H1 (cell line): ENCODE results near the gene MBNL1. TPM values are rescaled to one million over a fixed set of nuclear protein-coding genes. Genes with fewer than 3 reads are reported as not detected.

Experiments used
- CTCF ChIA-PET: fragments of 300-600 bp; sonication (Branson Sonifier 250); formaldehyde crosslinking; loops from one replicate; lab custom pipeline; 2021; ENCODE audit not compliant: partially characterized antibody; lab: Charles Lee
- POLR2A ChIA-PET: fragments of 300-600 bp; sonication (Branson Sonifier 250); formaldehyde crosslinking; loops from one replicate; lab custom pipeline; 2021; ENCODE audit warnings: inconsistent platforms; ENCODE audit not compliant: partially characterized antibody; lab: Charles Lee
- DNase-seq, 2 experiments: peaks; one replicate each; pipeline versions ENCODE4 v3.0.0 to v3.0.0-alpha.2; 2010 to 2022; ENCODE audit warnings: low spot score in 2 of 2, low read depth in 1 of 2, mixed read lengths in 1 of 2
- FAIRE-seq: peaks from 2 replicates; lab custom pipeline; 2011; peaks lifted over from hg19 to GRCh38; lab: Jason Lieb, UNC
- H2AFZ ChIP-seq: 2 replicates; pipeline ENCODE4 v1.8.1; 2012; ENCODE audit warnings: low read length, inconsistent platforms
- H2AK5ac ChIP-seq: 2 replicates; pipeline ENCODE4 v1.6.1; 2013; ENCODE audit warnings: low read depth, low read length
- H2BK120ac ChIP-seq: replicated peaks from 2 replicates; pipeline ENCODE3; 2013; ENCODE audit warnings: low read depth, low read length, inconsistent platforms
- H2BK12ac ChIP-seq: 2 replicates; pipeline ENCODE4 v1.6.1; 2013; ENCODE audit warnings: low read depth, low read length
- H2BK15ac ChIP-seq: 2 replicates; pipeline ENCODE4 v1.6.1; 2013; ENCODE audit warnings: low read length
- H2BK20ac ChIP-seq: 2 replicates; pipeline ENCODE4 v1.6.1; 2013; ENCODE audit warnings: low read length
- H2BK5ac ChIP-seq: 2 replicates; pipeline ENCODE4 v1.6.1; 2013; ENCODE audit warnings: low read depth, low read length
- H3K14ac ChIP-seq: 2 replicates; pipeline ENCODE4 v1.6.1; 2013; ENCODE audit warnings: inconsistent platforms; ENCODE audit not compliant: insufficient read length
- H3K18ac ChIP-seq: 2 replicates; pipeline ENCODE4 v1.6.1; 2013; ENCODE audit warnings: low read length; ENCODE audit errors: extremely low read depth
- H3K23ac ChIP-seq: 2 replicates; pipeline ENCODE4 v1.6.1; 2013; ENCODE audit warnings: inconsistent platforms; ENCODE audit not compliant: insufficient read length
- H3K23me2 ChIP-seq: 2 replicates; pipeline ENCODE4 v1.6.1; 2013; ENCODE audit warnings: low read depth, low read length
- H3K27ac ChIP-seq: 2 replicates; pipeline ENCODE4 v1.6.1; 2011; ENCODE audit warnings: low read depth, low read length, inconsistent platforms
- H3K27me3 ChIP-seq, 4 experiments: replicated peaks in 1 of 4; 1 replicate in 1 of 4; 2 replicates in 3 of 4; pipeline versions ENCODE4 v1.6.1 to v1.8.1; 2011 to 2013; ENCODE audit warnings: low read length in 3 of 4, mild to moderate bottlenecking in 3 of 4, inconsistent platforms in 2 of 4, mixed read lengths in 2 of 4, moderate library complexity in 1 of 4; ENCODE audit not compliant: control insufficient read depth in 3 of 4, insufficient read depth in 3 of 4; ENCODE audit errors: extremely low read depth in 1 of 4
- H3K36me3 ChIP-seq, 4 experiments: 2 replicates each; pipeline versions ENCODE4 v1.6.1 to v1.8.1; 2011 to 2013; ENCODE audit warnings: mild to moderate bottlenecking in 4 of 4, low read length in 3 of 4, moderate library complexity in 2 of 4, control low read depth in 1 of 4, inconsistent platforms in 1 of 4; ENCODE audit not compliant: insufficient read depth in 4 of 4, control insufficient read depth in 2 of 4
- H3K4ac ChIP-seq: replicated peaks from 2 replicates; pipeline ENCODE3; 2013; ENCODE audit warnings: low read length, low read depth, mixed read lengths, inconsistent platforms; ENCODE audit not compliant: insufficient read length
- H3K4me1 ChIP-seq, 4 experiments: replicated peaks in 1 of 4; 1 replicate in 1 of 4; 2 replicates in 3 of 4; pipeline versions ENCODE4 v1.6.1 to v1.8.1; 2011 to 2013; ENCODE audit warnings: low read length in 3 of 4, inconsistent platforms in 2 of 4, mixed read lengths in 1 of 4; ENCODE audit not compliant: insufficient read depth in 4 of 4, control insufficient read depth in 3 of 4
- H3K4me2 ChIP-seq, 2 experiments: 2 replicates each; pipeline versions ENCODE4 v1.6.1 to v1.8.1; 2011 to 2013; ENCODE audit warnings: low read depth in 2 of 2, low read length in 2 of 2, control low read depth in 1 of 2, inconsistent platforms in 1 of 2, mild to moderate bottlenecking in 1 of 2; ENCODE audit not compliant: insufficient read depth in 1 of 2
- H3K4me3 ChIP-seq, 4 experiments: fragments of 200-600, 300-600 bp in 1 of 4; sonication (generic), shearing (Covaris generic), sonication (Bioruptor Twin) in 1 of 4; 2 replicates each; pipeline versions ENCODE4 v1.5.1 to v1.8.1; 2011 to 2016; ENCODE audit warnings: low read length in 4 of 4, low read depth in 3 of 4, control low read depth in 2 of 4, inconsistent platforms in 2 of 4, mild to moderate bottlenecking in 2 of 4, mixed read lengths in 1 of 4, moderate library complexity in 1 of 4; ENCODE audit not compliant: insufficient read depth in 2 of 4; ENCODE audit errors: extremely low read depth in 1 of 4
- H3K56ac ChIP-seq: replicated peaks from 2 replicates; pipeline ENCODE3; 2013; ENCODE audit warnings: low read depth, mild to moderate bottlenecking, mixed read lengths, low read length, inconsistent platforms; ENCODE audit not compliant: insufficient read length
- H3K79me1 ChIP-seq: 2 replicates; pipeline ENCODE4 v1.6.1; 2013; ENCODE audit warnings: low read depth, low read length, control low read depth
- H3K79me2 ChIP-seq, 2 experiments: 2 replicates each; pipeline versions ENCODE4 v1.6.1 to v1.8.1; 2012 to 2013; ENCODE audit warnings: low read length in 2 of 2, mild to moderate bottlenecking in 2 of 2, inconsistent platforms in 1 of 2; ENCODE audit not compliant: insufficient read depth in 2 of 2, control insufficient read depth in 1 of 2
- H3K9ac ChIP-seq, 4 experiments: replicated peaks in 1 of 4; 1 replicate in 1 of 4; 2 replicates in 3 of 4; pipeline versions ENCODE4 v1.6.1 to v1.8.1; 2011 to 2013; ENCODE audit warnings: low read depth in 3 of 4, low read length in 3 of 4, control low read depth in 2 of 4, mild to moderate bottlenecking in 2 of 4, moderate library complexity in 2 of 4, inconsistent platforms in 1 of 4; ENCODE audit errors: extremely low read depth in 1 of 4
- H3K9me3 ChIP-seq, 2 experiments: 2 replicates each; pipeline versions ENCODE4 v1.6.1 to v1.8.1; 2012 to 2013; ENCODE audit warnings: mild to moderate bottlenecking in 2 of 2, moderate library complexity in 2 of 2, control low read depth in 1 of 2, inconsistent platforms in 1 of 2, low read depth in 1 of 2, low read length in 1 of 2, mixed read lengths in 1 of 2; ENCODE audit not compliant: insufficient read depth in 2 of 2
- H4K20me1 ChIP-seq, 2 experiments: replicated peaks in 1 of 2; 2 replicates each; pipeline versions ENCODE3 to v1.8.1; 2011 to 2013; ENCODE audit warnings: inconsistent platforms in 2 of 2, low read length in 2 of 2, mild to moderate bottlenecking in 1 of 2; ENCODE audit not compliant: insufficient read depth in 2 of 2, control insufficient read depth in 1 of 2
- H4K5ac ChIP-seq: 2 replicates; pipeline ENCODE4 v1.6.1; 2013; ENCODE audit warnings: low read length, low read depth, mixed read lengths, inconsistent platforms; ENCODE audit not compliant: insufficient read length
- H4K8ac ChIP-seq: 2 replicates; pipeline ENCODE4 v1.8.0; 2013; ENCODE audit warnings: mild to moderate bottlenecking, moderate library complexity, low read length, inconsistent platforms; ENCODE audit not compliant: insufficient read depth; ENCODE audit errors: extremely low read depth
- H4K91ac ChIP-seq: replicated peaks from 2 replicates; pipeline ENCODE3; 2013; ENCODE audit warnings: low read length, mixed read lengths, inconsistent platforms; ENCODE audit not compliant: insufficient read length
- CHD1 ChIP-seq: IDR thresholded peaks from 2 replicates; pipeline ENCODE4 v1.6.1; 2012; ENCODE audit warnings: low read depth, low read length, improper control_type of control experiment
- WGBS, 2 experiments: shearing (Covaris generic) in 1 of 2; methylation state at CpG; one replicate each; pipeline versions ENCODE4 v1.1.6 to v1.1.7; 2013 to 2015; ENCODE audit warnings: low lambda C conversion rate in 2 of 2, mixed read lengths in 2 of 2, inconsistent platforms in 1 of 2, low coverage in 1 of 2, missing lambda C conversion rate in 1 of 2; ENCODE audit not compliant: insufficient replicate concordance in 2 of 2, insufficient coverage in 1 of 2, insufficient read length in 1 of 2; ENCODE audit errors: extremely low coverage in 1 of 2, missing lambda C conversion rate in 1 of 2; 5-methylcytosine and 5-hydroxymethylcytosine counted together
- polyA plus RNA-seq, 7 experiments: library from polyadenylated mRNA; depleted of rRNA in 3 of 7; stranded (reverse) in 5 of 7; unstranded in 2 of 7; fragments of >200 nt in 5 of 7; fragments of 200-250 nt in 2 of 7; gene quantifications; 1 replicate in 5 of 7; 2 replicates in 1 of 7; 4 replicates in 1 of 7; pipeline versions ENCODE4 v1.2.1 to v1.2.3, GENCODE V29; 2011 to 2013; ENCODE audit warnings: missing spikeins in 2 of 7, mixed read lengths in 2 of 7
- total RNA-seq: library from RNA; stranded (reverse); fragmentation: NEBNext Ultra II Directional; extraction: Animal tissue kit (Norgen Biotek cat#: 25700); gene quantifications from 2 replicates; pipeline ENCODE4 v1.2.1, GENCODE V29; 2021

MBNL1 gene
- total and polyA plus RNA-seq, 2 of the 8 experiments (the other 6 are each of a cell fraction or from before 2014, with no cell fraction given) = 5.0 to 16.4 TPM

DNA sequence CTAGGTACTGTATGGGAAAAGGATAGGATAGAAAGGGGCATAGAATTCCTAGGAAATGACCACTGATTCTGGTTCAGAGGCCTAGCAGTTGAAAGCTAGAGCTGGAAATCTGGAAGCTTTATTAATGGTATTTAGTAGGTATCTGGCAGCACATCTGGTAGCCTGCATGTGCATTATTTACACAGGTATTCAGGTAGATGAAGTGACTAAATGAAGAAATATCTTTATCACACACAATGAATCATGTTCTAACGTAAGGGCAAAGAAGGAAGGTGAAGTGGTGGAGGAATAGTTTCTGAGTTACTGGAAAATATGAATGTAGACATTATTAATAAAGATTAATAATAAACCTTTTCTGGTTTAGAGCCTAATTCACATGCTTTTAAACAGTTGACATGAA, 119.9 kb downstream of the MBNL1 start:
- H2BK120ac ChIP-seq = no peak overlapping the region
- DNase-seq (no peak), FAIRE-seq (no peak)
- no peaks in the 10 kb centered on the region for H3K79me1 ChIP-seq
- no peaks in the 10 kb centered on the region for H3K23me2 ChIP-seq
- no peak overlapping the region for H3K4ac ChIP-seq
- no peak overlapping the region for H2AK5ac ChIP-seq
- H3K9ac ChIP-seq = no peak overlapping the region
- H4K5ac ChIP-seq = no peak overlapping the region
- H2AFZ ChIP-seq = no peak overlapping the region
- no peak overlapping the region for H4K8ac ChIP-seq
- no peaks in the 10 kb centered on the region for H3K36me3 ChIP-seq
- ChIA-PET CTCF (no interaction called here), POLR2A (no interaction called here)
- 85% methylated on average over 1 of the region's 1 CpG; no CpG with 5 or more reads in 1 of the 2 experiments for WGBS, 2 experiments
- H3K4me1 ChIP-seq = peaks cover 0 to 14% (median 7%) of the 10 kb centered on the region in 4 experiments; a peak in 5 of 7 replicates
- H3K18ac ChIP-seq = no peak overlapping the region
- no peak overlapping the region for H3K23ac ChIP-seq
- H3K9me3 ChIP-seq = no peaks in the 10 kb centered on the region
- TF ChIP-seq CHD1 = no peak
- peaks cover 0 to 40% of the 10 kb centered on the region in 2 experiments; a peak in 2 of 4 replicates for H3K79me2 ChIP-seq
- no peak overlapping the region for H2BK20ac ChIP-seq
- H3K27ac ChIP-seq = no peak overlapping the region
- H3K4me3 ChIP-seq = no peak overlapping the region
- no peak overlapping the region for H2BK15ac ChIP-seq
- H3K4me2 ChIP-seq = no peak overlapping the region
- H2BK5ac ChIP-seq = no peak overlapping the region
- no peak overlapping the region for H3K14ac ChIP-seq
- H3K27me3 ChIP-seq = no peaks in the 10 kb centered on the region
- no peak overlapping the region for H3K56ac ChIP-seq
- H4K91ac ChIP-seq = no peak overlapping the region
- no peaks in the 10 kb centered on the region for H4K20me1 ChIP-seq
- H2BK12ac ChIP-seq = no peak overlapping the region
